ENCODE measurements around the gene PPP1R12B. TPM values are rescaled to one million over a fixed set of nuclear protein-coding genes. Genes with fewer than 3 reads are reported as not detected.
A peak's percentile ranks its signal among the peaks of the same experiment; 100 is the strongest.
"Not testable (repeated sequence)": the region's sequence is repeated elsewhere in the genome, so short reads cannot be mapped to it uniquely, and the experiment has no call there.

The PPP1R12B gene
- total RNA-seq, 2 experiments from 2014 or later: 5.8 to 10.0 TPM

GRCh38 chr1:202467381-202467780 is 118.9 kb downstream of the PPP1R12B start:
- not testable (repeated sequence) for DNase-seq, H3K27ac Mint-ChIP-seq, H3K4me1 Mint-ChIP-seq, H3K4me3 Mint-ChIP-seq, H3K9me3 Mint-ChIP-seq, H3K36me3 Mint-ChIP-seq, H3K27me3 Mint-ChIP-seq

GRCh38 chr1:202468695-202469094 is 120.2 kb downstream of the PPP1R12B start:
- not testable (repeated sequence) for H3K4me3 Mint-ChIP-seq, H3K27me3 Mint-ChIP-seq, H3K36me3 Mint-ChIP-seq, H3K9me3 Mint-ChIP-seq, H3K4me1 Mint-ChIP-seq, DNase-seq, H3K27ac Mint-ChIP-seq

- not testable (repeated sequence) for H3K36me3 Mint-ChIP-seq, H3K27ac Mint-ChIP-seq, H3K4me1 Mint-ChIP-seq, H3K4me3 Mint-ChIP-seq, H3K27me3 Mint-ChIP-seq, DNase-seq, H3K9me3 Mint-ChIP-seq
Observed at GRCh38 chr1:202469123-202469522, 120.6 kb downstream of the PPP1R12B start.

GRCh38 chr1:202471246-202471645 is 122.7 kb downstream of the PPP1R12B start:
- Mint-ChIP-seq H3K9me3 (no peaks in the 10 kb centered on the region), H3K36me3 (peaks cover 5% of the 10 kb centered on the region), H3K27ac (no peak overlapping the region), H3K4me1 (peaks cover 1% of the 10 kb centered on the region), H3K27me3 (no peaks in the 10 kb centered on the region), H3K4me3 (no peak overlapping the region)
- no peak for DNase-seq

GRCh38 chr1:202472347-202473124 is 124.0 kb downstream of the PPP1R12B start:
- H3K36me3 Mint-ChIP-seq, H3K9me3 Mint-ChIP-seq, H3K27ac Mint-ChIP-seq, H3K27me3 Mint-ChIP-seq, H3K4me1 Mint-ChIP-seq, DNase-seq, H3K4me3 Mint-ChIP-seq: not testable (repeated sequence)

GRCh38 chr1:202473266-202474045 is 125.0 kb downstream of the PPP1R12B start:
- not testable (repeated sequence) for DNase-seq, H3K4me3 Mint-ChIP-seq, H3K27me3 Mint-ChIP-seq, H3K27ac Mint-ChIP-seq, H3K9me3 Mint-ChIP-seq, H3K36me3 Mint-ChIP-seq, H3K4me1 Mint-ChIP-seq

GRCh38 chr1:202479661-202480060 is 131.2 kb downstream of the PPP1R12B start:
- H3K36me3 Mint-ChIP-seq: peaks cover 12% of the 10 kb centered on the region
- not testable (repeated sequence) for H3K4me3 Mint-ChIP-seq, H3K27me3 Mint-ChIP-seq, H3K9me3 Mint-ChIP-seq, DNase-seq
- H3K27ac Mint-ChIP-seq: peak overlapping the region; percentile 25
- peaks cover 18% of the 10 kb centered on the region for H3K4me1 Mint-ChIP-seq

GRCh38 chr1:202480640-202481039 is 132.1 kb downstream of the PPP1R12B start:
- not testable (repeated sequence) for H3K4me3 Mint-ChIP-seq, H3K27ac Mint-ChIP-seq, H3K27me3 Mint-ChIP-seq, DNase-seq
- peaks cover 18% of the 10 kb centered on the region for H3K4me1 Mint-ChIP-seq
- H3K9me3 Mint-ChIP-seq: peaks cover 14% of the 10 kb centered on the region
- H3K36me3 Mint-ChIP-seq: peaks cover 21% of the 10 kb centered on the region

- DNase-seq, H3K27ac Mint-ChIP-seq, H3K27me3 Mint-ChIP-seq, H3K4me3 Mint-ChIP-seq: not testable (repeated sequence)
- peaks cover 23% of the 10 kb centered on the region for H3K4me1 Mint-ChIP-seq
- peaks cover 25% of the 10 kb centered on the region for H3K36me3 Mint-ChIP-seq
- peaks cover 14% of the 10 kb centered on the region for H3K9me3 Mint-ChIP-seq
Observed at GRCh38 chr1:202483362-202483761, 134.9 kb downstream of the PPP1R12B start.

GRCh38 chr1:202484032-202484431 is 135.5 kb downstream of the PPP1R12B start:
- H3K27ac Mint-ChIP-seq, DNase-seq, H3K4me3 Mint-ChIP-seq, H3K27me3 Mint-ChIP-seq: not testable (repeated sequence)
- Mint-ChIP-seq H3K4me1 (peaks cover 29% of the 10 kb centered on the region), H3K9me3 (peaks cover 14% of the 10 kb centered on the region), H3K36me3 (peaks cover 31% of the 10 kb centered on the region)

- H3K4me3 Mint-ChIP-seq, H3K27me3 Mint-ChIP-seq, H3K27ac Mint-ChIP-seq, DNase-seq: not testable (repeated sequence)
- H3K9me3 Mint-ChIP-seq: peaks cover 14% of the 10 kb centered on the region
- H3K36me3 Mint-ChIP-seq: peaks cover 37% of the 10 kb centered on the region
- peaks cover 28% of the 10 kb centered on the region for H3K4me1 Mint-ChIP-seq
Observed at GRCh38 chr1:202484820-202485219, 136.3 kb downstream of the PPP1R12B start.

- H3K9me3 Mint-ChIP-seq: peaks cover 13% of the 10 kb centered on the region
- DNase-seq, H3K4me3 Mint-ChIP-seq, H3K27me3 Mint-ChIP-seq: not testable (repeated sequence)
- peaks cover 23% of the 10 kb centered on the region for H3K4me1 Mint-ChIP-seq
- H3K27ac Mint-ChIP-seq: peak overlapping the region; percentile 26
- H3K36me3 Mint-ChIP-seq: peaks cover 40% of the 10 kb centered on the region
Observed at GRCh38 chr1:202488178-202488649, 139.7 kb downstream of the PPP1R12B start.

GRCh38 chr1:202489101-202489500 is 140.6 kb downstream of the PPP1R12B start:
- H3K4me3 Mint-ChIP-seq, H3K27me3 Mint-ChIP-seq, H3K9me3 Mint-ChIP-seq, H3K27ac Mint-ChIP-seq, DNase-seq: not testable (repeated sequence)
- Mint-ChIP-seq H3K4me1 (peaks cover 16% of the 10 kb centered on the region), H3K36me3 (peaks cover 35% of the 10 kb centered on the region)

GRCh38 chr1:202493112-202493511 is 144.6 kb downstream of the PPP1R12B start:
- H3K27ac Mint-ChIP-seq, DNase-seq, H3K9me3 Mint-ChIP-seq, H3K27me3 Mint-ChIP-seq, H3K4me3 Mint-ChIP-seq: not testable (repeated sequence)
- Mint-ChIP-seq H3K36me3 (peaks cover 23% of the 10 kb centered on the region), H3K4me1 (peaks cover 11% of the 10 kb centered on the region)

GRCh38 chr1:202498542-202498941 is 150.0 kb downstream of the PPP1R12B start:
- no peaks in the 10 kb centered on the region for H3K9me3 Mint-ChIP-seq
- no peak overlapping the region for H3K27ac Mint-ChIP-seq
- peaks cover 4% of the 10 kb centered on the region for H3K36me3 Mint-ChIP-seq
- no peak overlapping the region for H3K4me3 Mint-ChIP-seq
- DNase-seq: no peak
- H3K4me1 Mint-ChIP-seq: no peaks in the 10 kb centered on the region
- no peaks in the 10 kb centered on the region for H3K27me3 Mint-ChIP-seq

All from activated naive CD8-positive, alpha-beta T cell treated with anti-CD3 and anti-CD28 coated beads for 36 hours (primary cell).